Activated naive CD8-positive, alpha-beta T cell treated with anti-CD3 and anti-CD28 coated beads, Interleukin-2, amount 10 ng/mL, durations not matched to agents 7 days and 5 days (primary cell): Measurements from ENCODE around the gene XPR1. TPM values are rescaled to one million over a fixed set of nuclear protein-coding genes. Genes with fewer than 3 reads are reported as not detected.

ENCODE experiments used
- ATAC-seq: fragments of 150-1000 bp; cut with Tn5 transposase; one replicate; pipeline ENCODE4 v1.10.0; 2021; ENCODE audit warnings: low read depth, moderate library complexity
- POLR2A ChIA-PET: fragments of 350-600 bp; sonication (Branson Sonifier 250); formaldehyde crosslinking; loops from one replicate; lab custom pipeline; 2021; ENCODE audit warnings: antibody characterized with exemption; lab: Charles Lee
- DNase-seq: peaks from one replicate; pipeline ENCODE4 v3.0.0; 2021
- H3K27ac Mint-ChIP-seq: one replicate; pipeline ENCODE4 v1.8.0; 2022; ENCODE audit warnings: mild to moderate bottlenecking, mixed read lengths
- H3K27me3 Mint-ChIP-seq: one replicate; pipeline ENCODE4 v1.8.0; 2022; ENCODE audit warnings: mild to moderate bottlenecking, moderate library complexity, mixed read lengths
- H3K36me3 Mint-ChIP-seq: one replicate; pipeline ENCODE4 v1.8.0; 2021; ENCODE audit warnings: mild to moderate bottlenecking, mixed read lengths
- H3K4me1 Mint-ChIP-seq: one replicate; pipeline ENCODE4 v1.8.0; 2021; ENCODE audit warnings: mixed read lengths
- H3K4me3 Mint-ChIP-seq: one replicate; pipeline ENCODE4 v1.8.0; 2022; ENCODE audit warnings: mild to moderate bottlenecking, moderate library complexity, mixed read lengths
- H3K9me3 Mint-ChIP-seq: one replicate; pipeline ENCODE4 v1.8.0; 2021; ENCODE audit warnings: mixed read lengths
- total RNA-seq, 2 experiments: library from RNA; stranded (reverse); gene quantifications; one replicate each; pipeline ENCODE4 v1.2.3, GENCODE V29; 2021

XPR1 gene
- 10 to 100 TPM; 16.5 to 17.5 TPM for total RNA-seq

DNA sequence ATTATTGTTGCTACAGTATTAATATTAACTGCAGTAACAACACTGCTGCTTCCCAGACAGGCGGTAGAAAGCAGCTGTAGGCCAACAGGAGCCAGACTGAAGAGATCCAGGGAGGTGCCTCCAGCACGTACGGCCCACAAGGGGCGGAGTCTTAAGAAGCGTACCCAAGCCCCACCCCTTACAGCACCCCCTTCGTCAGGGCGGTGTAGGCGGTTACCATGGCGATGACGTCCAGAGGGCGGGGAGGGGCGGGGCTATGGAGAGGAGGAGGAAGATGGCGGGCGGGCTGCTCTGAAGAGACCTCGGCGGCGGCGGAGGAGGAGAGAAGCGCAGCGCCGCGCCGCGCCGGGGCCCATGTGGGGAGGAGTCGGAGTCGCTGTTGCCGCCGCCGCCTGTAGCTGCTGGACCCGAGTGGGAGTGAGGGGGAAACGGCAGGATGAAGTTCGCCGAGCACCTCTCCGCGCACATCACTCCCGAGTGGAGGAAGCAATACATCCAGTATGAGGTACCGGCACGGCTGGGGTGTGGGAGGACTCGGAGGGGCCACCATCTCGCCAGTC lies at the start of gene XPR1:
TSS of gene XPR1 (plus strand) at position 257 of the 560 bp plus-strand sequence. CDS start at position 437, 180 bp downstream.
- peak; percentile 96 for ATAC-seq
- H3K36me3 Mint-ChIP-seq: peaks cover 1% of the 10 kb centered on the region
- DNase-seq: peak; percentile 90
- no peak within 1 kb of the TSS for H3K4me3 Mint-ChIP-seq
- peaks cover 5% of the 10 kb centered on the region for H3K27me3 Mint-ChIP-seq
- POLR2A ChIA-PET: interaction anchor here (0.6 to 1.5 kb wide), 3 partner anchors 46 to 131 kb away, joined by 4 to 6 read pairs (median 5); no protein-coding TSS in a partner anchor
- H3K27ac Mint-ChIP-seq: peak within 1 kb of the TSS; percentile 90
- H3K9me3 Mint-ChIP-seq: no peaks in the 10 kb centered on the region
- peaks cover 2% of the 10 kb centered on the region for H3K4me1 Mint-ChIP-seq

DNA sequence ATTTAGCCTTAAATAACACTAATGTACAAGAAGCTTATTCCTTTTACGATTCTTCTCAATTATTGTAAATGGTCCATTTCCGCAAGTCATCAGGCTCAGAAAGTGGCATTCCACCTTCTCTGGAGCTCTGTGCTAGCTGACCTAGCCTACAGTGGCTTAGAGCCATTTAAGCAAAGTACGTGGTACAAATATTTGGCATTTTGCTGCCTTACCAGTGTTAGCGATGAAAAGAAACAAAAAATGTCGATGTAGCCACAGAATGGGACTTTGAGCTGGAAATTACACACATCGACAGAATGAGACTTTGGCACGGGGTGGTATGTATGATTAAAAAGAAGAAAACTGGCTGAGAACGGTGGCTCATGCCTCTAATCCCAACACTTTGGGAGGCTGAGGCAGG lies 47.0 kb upstream of the XPR1 start:
- peaks cover 6% of the 10 kb centered on the region for H3K36me3 Mint-ChIP-seq
- H3K4me1 Mint-ChIP-seq: peaks cover 20% of the 10 kb centered on the region
- H3K4me3 Mint-ChIP-seq: peak overlapping the region; percentile 75
- POLR2A ChIA-PET: interaction anchor here (2.0 kb wide), 1 partner anchor 47 kb away, joined by 6 read pairs; the partner anchor contains the start of gene XPR1
- peak overlapping the region; percentile 90 for H3K27ac Mint-ChIP-seq
- no peaks in the 10 kb centered on the region for H3K27me3 Mint-ChIP-seq
- H3K9me3 Mint-ChIP-seq: no peaks in the 10 kb centered on the region
- DNase-seq (no peak), ATAC-seq (no peak)

DNA sequence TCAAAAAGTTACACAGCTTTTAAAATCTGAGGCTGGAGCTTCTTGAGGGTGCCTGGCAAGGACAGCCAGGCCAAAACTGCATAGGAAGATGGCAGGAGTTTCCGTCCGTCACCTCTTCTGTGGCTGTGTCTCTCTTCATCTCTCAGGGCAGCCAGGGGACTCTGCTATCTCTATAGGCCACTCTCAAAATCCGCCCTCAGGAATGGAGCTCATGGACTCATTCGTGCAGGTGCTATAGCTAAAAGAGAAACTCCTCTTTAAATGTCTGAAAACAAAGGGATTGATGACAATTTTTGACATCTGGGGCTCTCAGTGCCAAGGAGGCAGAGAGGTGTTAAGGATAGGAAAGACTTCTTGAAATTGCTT lies 45.8 kb upstream of the XPR1 start:
- POLR2A ChIA-PET: interaction anchor here (2.0 kb wide), 1 partner anchor 46 kb away, joined by 6 read pairs; the partner anchor contains the start of gene XPR1
- ATAC-seq (peak; percentile 17), DNase-seq (no peak)
- H3K27me3 Mint-ChIP-seq: no peaks in the 10 kb centered on the region
- H3K36me3 Mint-ChIP-seq: peaks cover 6% of the 10 kb centered on the region
- peak overlapping the region; percentile 90 for H3K27ac Mint-ChIP-seq
- H3K9me3 Mint-ChIP-seq: no peaks in the 10 kb centered on the region
- peak overlapping the region; percentile 75 for H3K4me3 Mint-ChIP-seq
- H3K4me1 Mint-ChIP-seq: peaks cover 20% of the 10 kb centered on the region

- POLR2A ChIA-PET: interaction anchor here (2.0 kb wide), 1 partner anchor 45 kb away, joined by 6 read pairs; the partner anchor contains the start of gene XPR1
- ATAC-seq: no peak
Measured at GRCh38 chr1:180586671-180587155, 45.1 kb upstream of the XPR1 start.

DNA sequence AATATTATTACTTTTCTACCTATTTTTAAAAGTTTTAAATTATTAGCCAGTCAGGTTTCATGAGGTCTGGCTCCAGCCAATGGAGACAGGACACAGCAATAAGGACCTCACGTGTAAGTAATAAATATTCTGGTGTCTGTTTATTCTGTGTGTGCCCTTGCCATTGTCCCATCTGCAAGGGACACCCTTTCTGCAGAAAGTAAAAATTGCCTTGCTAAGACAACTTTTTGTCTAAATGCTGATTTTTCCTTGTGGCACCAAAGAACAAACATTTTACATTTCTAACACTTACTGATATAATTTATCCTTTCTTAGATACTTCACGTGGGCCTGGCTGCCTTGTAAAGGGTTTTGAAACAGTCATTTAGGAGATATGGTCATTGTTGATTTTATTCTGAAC lies 43.7 kb upstream of the XPR1 start:
- peaks cover 6% of the 10 kb centered on the region for H3K36me3 Mint-ChIP-seq
- ATAC-seq (no peak), DNase-seq (no peak)
- POLR2A ChIA-PET: no interaction called here
- H3K9me3 Mint-ChIP-seq: no peaks in the 10 kb centered on the region
- peaks cover 20% of the 10 kb centered on the region for H3K4me1 Mint-ChIP-seq
- no peak overlapping the region for H3K4me3 Mint-ChIP-seq
- no peak overlapping the region for H3K27ac Mint-ChIP-seq
- H3K27me3 Mint-ChIP-seq: peaks cover 2% of the 10 kb centered on the region

More at GRCh38 chr1:180586671-180587155, 45.1 kb upstream of the XPR1 start:
- peaks cover 6% of the 10 kb centered on the region for H3K36me3 Mint-ChIP-seq
- H3K9me3 Mint-ChIP-seq: no peaks in the 10 kb centered on the region
- peak overlapping the region; percentile 69 for H3K27ac Mint-ChIP-seq
- peaks cover 20% of the 10 kb centered on the region for H3K4me1 Mint-ChIP-seq
- DNase-seq: no peak
- no peak overlapping the region for H3K4me3 Mint-ChIP-seq
- H3K27me3 Mint-ChIP-seq: peaks cover under 1% of the 10 kb centered on the region

GRCh38 chr1:180590889-180591288 lies 40.9 kb upstream of the XPR1 start:
- Mint-ChIP-seq H3K27me3 (peaks cover 2% of the 10 kb centered on the region), H3K36me3 (peaks cover 5% of the 10 kb centered on the region), H3K27ac (no peak overlapping the region), H3K4me3 (no peak overlapping the region), H3K4me1 (peaks cover 6% of the 10 kb centered on the region), H3K9me3 (no peaks in the 10 kb centered on the region)
- no peak for ATAC-seq
- no peak for DNase-seq
- POLR2A ChIA-PET: no interaction called here

DNA sequence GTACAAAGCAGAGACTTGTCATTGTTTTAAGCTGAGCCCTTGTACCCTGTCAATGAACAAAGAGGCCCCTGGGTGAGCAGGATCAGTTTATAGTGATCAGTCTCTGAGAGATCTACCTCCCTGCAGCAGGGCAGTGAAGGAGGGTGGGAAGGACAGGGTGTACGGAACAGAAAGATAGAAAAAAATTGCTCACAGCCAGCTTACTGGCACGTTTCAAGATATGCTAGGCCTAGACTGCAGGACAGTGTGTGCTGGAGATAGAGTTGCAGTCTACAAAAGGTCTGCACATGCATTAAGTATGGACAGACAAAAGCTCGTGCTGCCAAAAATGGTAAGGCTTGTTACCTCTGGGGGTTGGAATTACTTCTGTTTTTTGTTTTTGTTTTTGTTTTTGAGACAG lies 38.4 kb upstream of the XPR1 start:
- POLR2A ChIA-PET: no interaction called here
- Mint-ChIP-seq H3K36me3 (peaks cover under 1% of the 10 kb centered on the region), H3K4me3 (no peak overlapping the region), H3K9me3 (no peaks in the 10 kb centered on the region), H3K27ac (no peak overlapping the region), H3K4me1 (no peaks in the 10 kb centered on the region), H3K27me3 (peaks cover 11% of the 10 kb centered on the region)
- DNase-seq (no peak), ATAC-seq (no peak)

GRCh38 chr1:180594723-180595122 lies 37.1 kb upstream of the XPR1 start:
- no peak for DNase-seq
- ATAC-seq: no peak
- Mint-ChIP-seq H3K27me3 (peaks cover 11% of the 10 kb centered on the region), H3K4me1 (no peaks in the 10 kb centered on the region), H3K36me3 (no peaks in the 10 kb centered on the region), H3K9me3 (no peaks in the 10 kb centered on the region), H3K27ac (no peak overlapping the region), H3K4me3 (no peak overlapping the region)
- POLR2A ChIA-PET: no interaction called here

GRCh38 chr1:180595966-180596365 lies 35.9 kb upstream of the XPR1 start:
- H3K27me3 Mint-ChIP-seq: peaks cover 11% of the 10 kb centered on the region
- DNase-seq: no peak
- H3K4me1 Mint-ChIP-seq: no peaks in the 10 kb centered on the region
- H3K36me3 Mint-ChIP-seq: no peaks in the 10 kb centered on the region
- ATAC-seq: no peak
- no peak overlapping the region for H3K4me3 Mint-ChIP-seq
- POLR2A ChIA-PET: no interaction called here
- H3K9me3 Mint-ChIP-seq: no peaks in the 10 kb centered on the region
- no peak overlapping the region for H3K27ac Mint-ChIP-seq

DNA sequence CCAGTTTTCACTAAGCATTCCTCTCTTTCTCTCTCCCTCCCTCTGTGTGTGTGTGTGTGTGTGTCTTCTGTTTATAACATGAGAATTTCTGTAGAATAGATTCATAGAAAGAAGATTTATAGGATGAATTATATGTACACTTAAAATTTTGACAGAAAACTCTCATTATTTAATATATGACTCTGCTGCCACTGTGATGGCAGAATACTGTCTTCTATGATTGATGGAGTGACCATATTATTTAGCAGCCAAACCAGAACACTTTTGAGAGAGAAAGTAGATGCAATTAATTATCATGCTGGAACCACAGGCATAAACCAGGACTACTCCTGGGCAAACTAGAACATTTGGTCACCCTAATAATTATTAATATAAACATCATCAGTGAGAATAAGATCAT lies 34.3 kb upstream of the XPR1 start:
- H3K4me3 Mint-ChIP-seq: no peak overlapping the region
- no peaks in the 10 kb centered on the region for H3K36me3 Mint-ChIP-seq
- POLR2A ChIA-PET: no interaction called here
- no peak overlapping the region for H3K27ac Mint-ChIP-seq
- DNase-seq (no peak), ATAC-seq (no peak)
- H3K27me3 Mint-ChIP-seq: peaks cover 9% of the 10 kb centered on the region
- no peaks in the 10 kb centered on the region for H3K4me1 Mint-ChIP-seq
- H3K9me3 Mint-ChIP-seq: no peaks in the 10 kb centered on the region

- no peak for ATAC-seq
- H3K27me3 Mint-ChIP-seq: peaks cover 9% of the 10 kb centered on the region
Measured at GRCh38 chr1:180598333-180598974, 33.4 kb upstream of the XPR1 start.

GRCh38 chr1:180600343-180600742 lies 31.5 kb upstream of the XPR1 start:
- ATAC-seq (no peak), DNase-seq (no peak)
- no peak overlapping the region for H3K27ac Mint-ChIP-seq
- POLR2A ChIA-PET: interaction anchor here (0.6 kb wide), 1 partner anchor 534 kb away, joined by 4 read pairs; no protein-coding TSS in a partner anchor
- no peaks in the 10 kb centered on the region for H3K9me3 Mint-ChIP-seq
- H3K4me1 Mint-ChIP-seq: no peaks in the 10 kb centered on the region
- H3K27me3 Mint-ChIP-seq: peaks cover 12% of the 10 kb centered on the region
- H3K4me3 Mint-ChIP-seq: no peak overlapping the region
- no peaks in the 10 kb centered on the region for H3K36me3 Mint-ChIP-seq

More at GRCh38 chr1:180598333-180598974, 33.4 kb upstream of the XPR1 start:
- POLR2A ChIA-PET: no interaction called here
- no peaks in the 10 kb centered on the region for H3K4me1 Mint-ChIP-seq
- no peak overlapping the region for H3K4me3 Mint-ChIP-seq
- no peak for DNase-seq
- no peaks in the 10 kb centered on the region for H3K36me3 Mint-ChIP-seq
- no peak overlapping the region for H3K27ac Mint-ChIP-seq
- H3K9me3 Mint-ChIP-seq: no peaks in the 10 kb centered on the region

DNA sequence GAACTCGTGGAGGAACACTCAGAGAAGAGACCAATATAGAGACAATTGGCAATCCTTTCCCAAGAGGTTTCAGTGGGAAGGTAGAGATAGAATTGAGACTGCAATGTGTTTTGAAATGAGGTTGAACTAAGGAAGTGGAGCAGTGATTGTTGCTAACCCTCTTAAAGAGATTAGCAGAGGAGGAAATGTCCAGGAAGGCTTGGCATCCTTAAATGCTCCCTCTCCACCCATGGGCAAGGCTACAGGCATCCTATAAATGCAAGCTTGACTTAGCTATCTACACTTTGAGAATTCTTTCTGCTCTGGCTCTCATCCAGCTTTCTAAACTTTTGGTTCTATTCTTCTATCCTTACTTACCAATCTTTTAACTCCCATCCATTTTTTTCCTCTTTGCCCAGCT lies 30.3 kb upstream of the XPR1 start:
- H3K4me1 Mint-ChIP-seq: no peaks in the 10 kb centered on the region
- H3K9me3 Mint-ChIP-seq: no peaks in the 10 kb centered on the region
- ATAC-seq (no peak), DNase-seq (no peak)
- POLR2A ChIA-PET: no interaction called here
- H3K27ac Mint-ChIP-seq: no peak overlapping the region
- H3K4me3 Mint-ChIP-seq: no peak overlapping the region
- no peaks in the 10 kb centered on the region for H3K36me3 Mint-ChIP-seq
- peaks cover 12% of the 10 kb centered on the region for H3K27me3 Mint-ChIP-seq
